CD4-positive, alpha-beta T cell treated with Interleukin-2 at 100 ng/mL for 4 hours (primary cell): ENCODE data around the gene SCN8A.
A peak's percentile ranks its signal among the peaks of the same experiment; 100 is the strongest.
"Not testable (repeated sequence)": the region's sequence is repeated elsewhere in the genome, so short reads cannot be mapped to it uniquely, and the experiment has no call there.

Source experiments
- DNase-seq: peaks from one replicate; pipeline ENCODE4 v3.0.0-alpha.2; 2020; ENCODE audit warnings: low spot score

The SCN8A gene

DNA sequence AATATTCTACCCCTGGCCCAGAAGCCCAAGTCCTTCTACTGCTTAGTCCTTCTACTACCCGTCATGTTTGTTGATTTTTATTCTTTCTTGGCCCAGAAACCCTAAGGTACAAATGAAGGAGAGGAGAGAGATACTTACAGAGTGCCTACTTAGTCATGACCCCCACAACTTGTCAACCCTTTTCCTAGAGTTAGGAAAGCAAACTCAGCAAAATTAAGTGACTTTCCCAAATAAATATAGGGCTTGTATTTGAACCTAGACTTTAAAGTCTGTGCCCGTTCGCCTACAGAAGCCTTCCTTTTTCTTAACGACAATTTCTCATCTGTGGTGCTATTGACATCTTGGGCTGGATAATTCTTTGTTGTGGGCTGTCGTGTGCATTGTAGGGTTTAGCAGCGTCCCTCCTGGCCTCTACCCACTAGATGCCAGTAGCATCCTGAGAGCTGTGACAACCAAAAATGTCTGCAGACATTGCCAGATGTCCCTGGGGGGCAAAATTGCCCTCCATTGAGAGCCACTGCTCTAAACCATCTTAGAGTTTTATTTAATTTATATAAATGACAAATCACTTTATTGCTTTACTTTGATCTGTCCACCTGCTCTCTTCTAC lies 175.1 kb downstream of the SCN8A start:
- no peak for DNase-seq

DNA sequence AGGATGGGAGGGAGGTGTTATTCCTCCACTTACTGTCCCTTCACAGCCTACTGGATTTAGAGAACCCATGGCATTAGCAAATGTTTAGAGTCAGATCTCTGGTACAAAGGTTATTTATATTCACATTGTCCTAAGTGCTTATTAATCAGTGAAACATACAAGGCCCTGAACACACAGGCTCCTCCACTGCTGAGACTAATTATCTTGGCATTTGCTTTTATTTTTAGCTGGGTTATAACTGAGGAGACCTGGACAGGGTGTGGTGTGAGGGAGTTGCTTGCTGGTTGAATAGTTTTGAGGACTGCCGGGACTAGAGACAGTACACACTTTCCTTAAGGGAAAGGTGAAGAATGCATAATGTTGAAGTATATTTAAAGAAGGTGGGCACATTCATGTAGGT lies 180.0 kb downstream of the SCN8A start:
- DNase-seq, result no peak

DNA sequence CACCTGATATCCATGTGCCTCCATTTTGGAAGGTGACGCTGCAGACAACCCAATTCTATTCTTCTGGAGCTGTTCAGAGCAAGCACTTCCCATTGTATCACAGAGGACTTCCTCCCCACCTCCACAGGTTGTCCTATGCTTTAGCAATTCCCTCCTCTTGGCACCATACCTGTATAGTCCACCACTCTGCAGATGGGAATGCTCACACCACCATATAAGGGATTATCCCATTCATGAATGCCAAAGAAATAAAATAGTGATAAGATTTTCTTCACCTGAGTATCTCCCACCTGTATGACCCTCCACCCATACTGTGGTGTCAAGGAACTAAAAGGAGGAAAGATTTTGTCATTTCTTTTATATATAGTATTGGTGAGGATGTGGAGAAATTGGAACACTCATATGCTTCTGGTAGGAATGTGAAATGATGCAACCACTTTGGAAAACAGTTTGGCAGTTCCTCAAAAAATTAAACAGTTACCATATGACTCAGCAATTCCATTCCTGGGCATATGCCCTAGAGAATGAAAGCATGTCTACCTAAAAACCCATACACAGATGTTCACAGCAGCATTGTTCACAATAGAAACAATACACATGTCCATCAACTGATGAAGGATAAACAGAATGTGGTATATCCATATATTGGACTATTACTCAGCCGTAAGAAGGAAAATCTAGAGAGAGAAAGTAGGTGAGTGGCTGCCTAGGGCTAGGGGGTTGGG lies 182.3 kb downstream of the SCN8A start:
- no peak for DNase-seq

DNA sequence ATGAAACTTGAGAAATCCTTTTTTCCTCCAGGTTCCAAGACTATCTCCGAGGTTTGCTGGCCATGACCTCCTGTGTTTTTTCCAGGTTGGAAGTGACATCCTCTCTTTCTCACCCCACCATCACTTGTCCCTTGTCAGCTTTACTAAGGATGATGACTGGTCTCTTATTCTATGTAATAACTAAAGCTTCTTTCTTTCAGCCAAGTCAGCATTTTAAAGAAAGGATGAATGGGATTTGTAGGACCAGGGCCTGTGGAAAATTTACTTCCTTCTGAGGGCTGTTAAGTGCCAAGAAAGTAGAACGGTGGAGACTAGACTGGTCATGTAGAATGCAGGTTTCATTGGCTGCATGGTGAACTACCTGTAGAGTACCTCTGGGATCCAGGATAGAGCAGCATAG lies 183.9 kb downstream of the SCN8A start:
- DNase-seq, result no peak

DNA sequence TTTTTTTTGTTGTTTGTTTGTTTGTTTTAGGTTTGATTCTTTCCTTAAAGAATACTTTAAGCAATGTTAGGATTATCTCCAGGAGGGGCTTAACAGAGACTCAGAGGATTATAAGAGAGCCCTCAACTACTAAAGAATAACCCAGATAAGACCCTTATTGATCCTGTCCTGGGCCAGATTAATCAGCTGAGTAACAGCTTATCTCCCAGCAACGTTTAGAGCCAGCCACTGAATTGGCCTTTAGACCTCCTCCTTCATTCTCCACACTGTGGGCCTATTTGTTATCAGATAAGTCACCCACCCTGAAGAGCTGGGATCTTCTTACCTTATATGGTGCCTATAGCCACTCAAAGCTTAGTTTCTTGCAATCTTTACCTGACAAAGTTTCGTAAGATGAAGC lies 186.4 kb downstream of the SCN8A start:
- no peak for DNase-seq

DNA sequence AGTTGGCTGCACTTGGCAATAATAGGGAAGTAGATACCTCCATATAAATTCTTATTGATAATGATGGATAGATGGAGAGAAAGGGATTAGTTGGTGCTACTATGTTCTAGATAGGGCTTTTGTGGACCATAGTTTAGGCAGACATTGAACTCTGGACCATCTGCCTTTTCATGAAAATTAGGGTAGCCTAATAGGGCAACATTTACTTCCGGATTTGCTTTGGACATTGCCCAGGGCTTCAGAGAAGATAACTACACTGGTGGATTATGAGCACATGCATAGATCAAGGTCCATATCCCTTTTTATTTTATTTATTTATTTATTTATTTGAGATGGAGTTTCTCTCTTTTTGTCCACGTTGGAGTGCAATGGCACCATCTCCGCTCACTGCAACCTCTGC lies 186.9 kb downstream of the SCN8A start:
- DNase-seq, result no peak

DNA sequence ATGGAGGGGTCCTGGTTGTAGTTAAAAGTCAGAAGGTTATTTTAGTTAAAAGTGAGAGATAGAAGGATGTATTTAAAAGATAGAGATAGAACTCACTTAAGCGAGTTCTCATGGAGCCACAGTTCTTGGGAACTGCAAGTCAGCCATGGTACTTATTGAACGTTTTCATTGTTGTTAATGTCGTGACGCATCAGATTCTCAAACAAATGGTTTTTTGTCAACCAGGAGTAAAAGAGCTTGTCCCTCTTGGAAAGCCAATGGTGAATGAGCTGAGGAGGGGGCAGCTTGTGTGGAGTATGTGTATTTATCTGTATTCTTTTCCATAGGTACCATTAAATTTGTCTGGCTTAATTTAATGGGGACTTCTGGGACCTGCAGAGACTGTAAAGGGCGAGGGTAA lies 188.8 kb downstream of the SCN8A start:
- DNase-seq, result no peak

DNA sequence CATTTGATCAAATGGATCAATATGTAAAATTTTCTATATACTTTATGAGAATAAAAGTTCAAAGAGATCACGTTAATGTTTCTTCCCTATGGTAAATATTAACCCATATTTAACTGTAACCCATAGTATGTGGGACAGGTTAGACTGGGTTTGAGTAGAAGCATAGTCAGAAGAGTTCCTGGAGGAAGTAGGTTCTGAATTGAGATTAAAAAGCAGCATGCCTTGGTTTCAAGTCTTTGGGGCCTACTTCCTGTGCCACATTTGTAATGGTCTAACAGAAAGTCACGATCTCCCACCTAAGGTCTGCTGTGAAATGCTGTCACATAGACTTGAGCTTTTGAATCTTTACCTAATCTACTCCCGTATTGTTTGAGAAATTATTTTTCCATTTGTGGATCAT lies 193.7 kb downstream of the SCN8A start:
- no peak for DNase-seq

DNA sequence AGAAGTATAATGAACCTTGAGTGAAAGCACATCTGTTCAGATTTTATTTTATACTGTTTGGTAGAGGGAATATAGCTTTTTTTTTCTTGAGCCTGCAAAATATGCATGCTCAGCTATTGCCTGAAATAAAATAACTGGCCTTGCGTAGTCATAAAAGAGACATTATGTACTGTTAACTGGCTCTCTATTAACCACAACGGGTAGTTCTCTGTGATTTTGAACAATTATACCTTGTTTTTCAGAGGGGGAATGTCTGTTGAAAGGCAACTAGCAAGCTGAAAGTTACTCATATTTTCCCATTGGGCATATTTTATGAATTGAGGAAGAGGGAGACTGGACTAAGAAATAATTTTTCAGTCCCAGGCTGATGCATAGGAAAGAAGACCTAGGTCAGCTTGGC lies 194.9 kb downstream of the SCN8A start:
- no peak for DNase-seq

DNA sequence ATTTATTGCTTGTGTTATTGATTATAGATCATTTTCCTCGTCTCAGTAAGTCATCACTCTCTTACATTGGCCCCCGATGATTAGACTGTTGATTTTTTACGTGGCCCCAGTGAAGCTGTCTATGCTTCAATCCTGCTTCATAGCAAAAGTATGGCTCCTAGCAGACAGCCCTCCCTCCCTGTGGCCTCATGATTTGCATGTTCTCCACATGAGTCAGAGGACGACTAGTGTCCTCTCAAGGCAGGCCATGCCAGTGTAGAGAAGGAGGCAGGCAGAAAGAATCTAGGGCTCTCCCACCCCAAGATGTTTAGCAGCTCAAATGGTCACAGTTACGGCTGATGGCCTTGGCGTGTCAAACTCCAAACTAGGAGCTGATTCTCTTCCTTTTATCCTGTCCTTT lies 197.8 kb downstream of the SCN8A start:
- DNase-seq, result no peak

DNA sequence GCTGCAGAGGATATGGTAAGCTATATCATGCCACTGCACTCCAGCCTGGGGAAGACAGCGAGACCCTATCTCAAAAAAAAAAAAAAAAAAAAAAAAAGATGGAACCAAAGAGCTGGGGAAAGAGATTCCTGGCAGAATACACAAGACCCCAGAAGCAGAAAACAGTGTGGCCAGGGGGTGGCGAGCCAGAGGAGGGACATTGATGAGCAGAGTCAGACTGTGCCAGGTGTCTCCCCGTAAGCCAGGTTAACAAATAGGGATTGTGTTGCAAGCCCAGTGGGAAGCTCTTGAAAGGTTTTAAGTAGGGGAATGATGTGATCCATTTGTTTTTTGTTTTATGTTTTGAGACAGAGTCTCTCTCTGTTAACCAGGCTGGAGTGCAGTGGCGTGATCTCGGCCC lies 201.4 kb downstream of the SCN8A start:
- DNase-seq, result no peak

DNA sequence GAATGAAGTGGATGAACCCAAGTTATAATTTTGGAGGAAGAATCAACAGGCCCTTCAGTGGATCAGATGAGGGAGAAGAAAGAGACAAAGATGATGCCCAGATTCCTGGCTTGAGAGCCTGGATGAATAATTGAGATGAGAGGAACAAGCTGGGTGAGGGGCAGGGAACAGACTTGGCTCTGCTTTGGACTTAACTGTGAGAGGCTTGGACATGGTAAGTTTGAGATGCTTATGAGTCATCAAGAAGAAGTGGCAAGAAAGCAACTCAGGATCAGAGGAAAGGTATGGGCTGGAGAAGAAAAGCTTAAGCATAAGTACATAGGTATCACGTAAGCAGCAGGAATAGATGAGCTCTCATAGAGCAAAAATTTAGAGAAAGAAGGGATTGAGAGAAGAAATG lies 202.2 kb downstream of the SCN8A start:
- DNase-seq, result no peak

DNA sequence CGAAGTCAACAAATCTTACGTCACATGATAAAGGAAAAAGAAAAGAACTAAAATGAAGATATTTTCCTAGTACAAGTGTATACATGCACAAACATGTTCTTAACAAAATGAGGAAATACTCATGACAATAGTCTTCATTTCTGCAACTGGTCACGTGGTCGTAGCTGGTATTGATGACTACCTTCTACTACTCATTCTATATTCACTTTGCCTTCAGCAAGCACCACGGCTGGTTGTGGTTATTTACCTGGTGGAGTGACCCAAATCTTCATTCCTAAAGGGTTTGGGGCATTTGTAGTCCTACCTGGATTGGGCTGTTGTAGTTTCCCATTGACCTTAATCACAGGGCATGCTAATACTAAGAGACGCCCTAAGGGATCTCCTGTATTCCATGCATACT lies 206.3 kb downstream of the SCN8A start:
- no peak for DNase-seq

DNA sequence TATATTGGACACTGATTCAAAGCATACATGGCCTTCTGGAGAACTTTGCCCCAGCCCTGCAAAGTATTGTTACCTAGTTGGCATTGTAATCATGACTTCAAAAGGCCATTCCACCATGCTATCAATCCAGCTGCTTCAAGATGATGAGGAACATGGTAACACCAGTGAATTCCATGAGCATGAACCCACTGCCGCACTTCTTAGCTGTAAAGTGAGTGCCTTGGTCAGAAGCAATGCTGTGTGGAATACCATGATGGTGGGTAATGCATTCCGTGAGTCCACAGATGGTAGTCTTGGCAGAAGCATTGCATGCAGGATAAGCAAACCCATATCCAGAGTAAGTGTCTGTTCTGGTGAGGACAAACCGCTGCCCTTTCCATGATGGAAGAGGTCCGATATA lies 207.0 kb downstream of the SCN8A start:
- DNase-seq, result not testable (repeated sequence)

DNA sequence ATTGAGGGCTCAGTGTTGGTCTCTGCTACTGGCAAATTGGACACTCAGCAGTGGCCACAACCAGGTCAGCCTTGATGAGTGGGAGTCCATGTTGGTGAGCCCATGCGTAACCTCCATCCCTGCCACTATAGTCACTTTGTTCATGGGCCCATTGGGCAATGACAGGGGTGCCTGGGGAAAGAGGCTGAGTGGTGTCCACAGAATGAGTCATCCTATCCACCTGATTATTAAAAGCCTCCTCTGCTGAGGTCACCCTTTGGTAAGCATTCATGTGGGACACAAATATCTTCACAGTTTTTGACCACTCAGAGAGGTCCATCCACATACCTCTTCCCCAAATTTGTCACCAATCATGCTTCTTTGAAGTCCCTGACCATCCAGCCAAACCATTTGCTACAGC lies 207.5 kb downstream of the SCN8A start:
- DNase-seq, result no peak

DNA sequence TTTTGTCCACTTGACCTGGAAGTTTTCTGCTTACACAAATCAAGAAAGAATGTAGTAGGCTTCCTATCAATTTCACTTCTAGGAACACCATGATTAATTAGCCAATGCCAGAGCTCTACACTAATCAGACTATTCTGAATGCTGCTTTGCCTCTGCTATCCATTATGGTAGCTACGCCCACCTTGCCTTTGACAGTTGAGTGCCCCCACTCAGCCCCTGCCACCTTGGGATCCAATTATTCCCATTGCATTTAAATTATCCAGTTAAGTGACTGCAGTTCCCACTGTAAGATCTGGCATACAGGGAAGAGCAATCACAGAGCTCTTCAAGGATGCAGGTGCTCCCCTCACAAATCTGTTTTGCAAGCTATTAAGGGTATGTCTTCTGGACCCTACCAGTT lies 210.0 kb downstream of the SCN8A start:
- no peak for DNase-seq

DNA sequence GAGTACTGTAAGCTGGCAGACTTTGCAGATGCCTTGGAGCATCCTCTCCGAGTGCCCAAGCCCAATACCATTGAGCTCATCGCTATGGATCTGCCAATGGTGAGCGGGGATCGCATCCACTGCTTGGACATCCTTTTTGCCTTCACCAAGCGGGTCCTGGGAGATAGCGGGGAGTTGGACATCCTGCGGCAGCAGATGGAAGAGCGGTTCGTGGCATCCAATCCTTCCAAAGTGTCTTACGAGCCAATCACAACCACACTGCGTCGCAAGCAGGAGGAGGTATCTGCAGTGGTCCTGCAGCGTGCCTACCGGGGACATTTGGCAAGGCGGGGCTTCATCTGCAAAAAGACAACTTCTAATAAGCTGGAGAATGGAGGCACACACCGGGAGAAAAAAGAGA lies 215.9 kb downstream of the SCN8A start:
- DNase-seq, result no peak

DNA sequence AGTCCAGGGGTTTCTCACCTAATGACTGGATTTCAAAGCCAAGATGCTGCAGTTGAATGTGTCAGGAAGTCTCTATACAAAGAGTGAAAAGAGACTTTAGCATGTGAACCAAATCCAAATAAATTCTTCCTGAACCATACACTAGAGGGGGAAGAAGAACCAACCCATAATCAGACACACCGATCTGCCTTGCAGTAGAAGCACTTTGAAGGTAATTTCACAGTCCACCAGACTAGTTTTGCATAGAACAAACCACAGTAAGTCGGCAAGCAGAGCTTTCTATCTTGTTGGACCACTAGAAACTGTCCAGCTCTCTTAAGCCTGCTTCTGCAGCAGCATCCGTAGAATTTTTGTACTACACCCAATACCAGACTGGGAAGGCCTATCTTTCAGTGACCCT lies 218.2 kb downstream of the SCN8A start:
- DNase-seq, result no peak

DNA sequence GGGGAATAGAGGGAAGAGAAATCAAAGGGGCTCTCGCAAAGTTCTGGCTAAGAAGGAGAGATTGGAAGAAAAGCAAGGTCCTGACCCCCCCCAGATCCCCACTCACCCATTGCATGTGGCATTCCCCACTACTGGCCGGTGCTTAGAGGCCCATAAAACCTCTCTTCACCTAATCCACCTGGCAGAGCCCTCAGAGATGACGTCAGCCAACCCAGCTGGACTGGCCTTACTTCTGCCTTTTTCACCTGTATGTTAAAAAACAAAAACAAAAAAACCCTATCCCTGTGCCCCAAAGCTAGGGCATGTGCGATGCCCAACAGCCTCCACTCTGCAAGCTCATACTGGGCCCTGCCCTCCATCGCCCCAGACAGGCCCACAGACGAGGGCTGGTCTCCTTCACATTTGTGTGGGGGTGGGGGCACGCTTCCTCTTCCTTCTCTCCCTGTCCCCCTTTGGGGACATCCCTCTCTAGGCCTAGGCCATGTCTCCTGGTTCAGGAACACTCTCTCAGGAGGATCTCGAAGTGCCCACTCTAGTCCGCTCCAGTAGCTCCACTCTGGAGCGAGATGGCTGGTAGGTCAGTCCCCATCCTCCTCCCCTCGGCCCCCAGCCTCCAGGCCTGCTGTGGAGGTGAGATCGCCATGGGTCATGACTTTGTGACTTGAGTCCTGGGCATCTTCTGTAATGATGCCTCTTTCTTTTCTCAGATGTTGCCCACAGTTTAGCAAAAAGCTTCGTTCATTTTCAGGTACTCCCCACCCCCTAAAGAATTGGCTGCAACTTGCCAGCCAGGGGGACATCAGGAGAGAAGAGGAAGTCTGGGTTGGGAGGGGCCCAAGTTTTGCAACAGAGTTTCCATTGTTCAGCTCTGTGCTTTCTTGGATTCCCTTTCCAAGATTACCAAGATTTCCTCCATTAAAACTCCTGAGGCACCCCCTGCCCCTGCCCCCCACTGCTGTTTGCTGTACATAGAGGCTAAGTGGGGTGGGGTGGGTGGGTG lies 220.5 kb downstream of the SCN8A start:
- DNase-seq, result no peak

DNA sequence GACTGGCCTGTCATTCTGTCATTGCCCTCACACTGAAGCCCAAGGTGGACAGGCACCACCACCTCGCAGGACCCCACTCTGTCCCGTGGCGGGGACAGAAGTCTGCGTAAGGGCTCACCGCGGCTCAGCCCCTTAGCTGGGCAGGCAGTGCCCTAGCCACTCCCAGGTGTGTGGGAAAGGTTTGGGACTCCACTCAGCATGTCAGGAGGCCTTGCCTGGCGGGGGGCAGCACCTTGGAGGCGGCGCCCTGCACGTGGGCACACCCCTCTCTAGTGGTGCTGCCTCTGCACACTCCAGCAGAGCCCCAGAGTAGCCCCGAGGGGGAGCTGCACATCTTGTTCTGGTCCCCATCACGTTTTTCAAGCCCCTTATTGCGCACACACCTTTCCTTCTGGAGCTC lies 221.8 kb downstream of the SCN8A start:
- no peak for DNase-seq

DNA sequence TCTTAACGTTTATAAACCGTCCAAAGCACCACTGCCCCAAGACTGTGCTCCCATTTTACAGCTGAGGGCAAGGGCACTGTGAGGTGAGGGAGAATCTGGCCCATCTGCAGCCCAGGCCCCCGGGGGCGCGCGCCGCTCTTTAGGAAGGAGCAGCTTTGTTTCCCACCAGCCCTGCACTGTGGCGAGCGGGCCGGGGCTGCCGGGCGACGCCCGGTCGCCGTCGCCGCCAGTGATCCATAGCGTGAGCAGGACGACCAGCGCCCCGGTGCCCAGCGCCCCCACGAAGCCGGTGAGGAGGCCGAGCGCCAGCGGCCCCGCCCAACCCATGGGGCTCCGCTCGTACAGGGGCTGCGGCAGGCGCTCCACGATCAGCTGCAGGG lies 222.9 kb downstream of the SCN8A start:
- DNase-seq, result no peak

DNA sequence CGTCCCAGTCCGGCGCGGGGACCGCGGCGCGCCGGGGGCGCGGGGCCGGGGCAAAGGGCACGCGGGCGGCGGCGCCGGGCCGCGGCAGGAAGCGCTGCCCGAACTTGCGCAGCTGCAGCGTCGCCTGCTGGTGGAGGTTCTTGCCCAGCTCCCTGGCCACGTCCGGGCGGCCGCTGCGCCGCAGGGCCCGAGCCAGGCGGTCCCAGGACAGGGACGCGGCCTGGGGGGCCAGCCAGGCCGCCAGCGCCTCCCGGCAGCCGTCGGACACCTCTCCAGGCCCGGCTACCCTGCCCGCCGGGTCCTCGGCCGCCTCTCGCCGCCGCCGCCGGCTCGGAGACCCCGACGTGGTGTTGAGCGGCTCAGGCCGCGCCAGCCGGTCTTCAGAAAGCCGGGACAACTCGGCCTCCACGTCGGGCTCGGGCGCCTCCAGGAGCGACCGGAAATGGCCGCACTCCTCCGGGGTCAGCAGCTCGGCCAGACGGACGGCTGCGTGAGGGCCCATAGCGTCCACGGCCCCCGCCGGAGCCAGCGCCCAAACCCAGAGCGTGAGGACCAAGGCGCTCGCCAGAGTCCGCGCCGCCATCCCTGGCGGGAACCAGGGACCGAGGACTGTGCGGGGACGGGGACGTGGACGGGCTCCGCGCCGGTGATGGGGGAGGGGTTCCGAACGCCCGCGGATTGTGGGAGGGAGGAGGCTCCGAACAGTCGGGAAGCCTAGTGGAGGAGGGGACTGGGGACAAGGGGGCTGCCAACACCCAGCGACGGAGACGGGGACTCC lies 223.5 kb downstream of the SCN8A start:
- DNase-seq, result peak; percentile 67
